Skeletal muscle satellite cell (primary cell): ENCODE measurements around the gene C17orf107.
"Not testable (repeated sequence)": the region's sequence is repeated elsewhere in the genome, so short reads cannot be mapped to it uniquely, and the experiment has no call there.

Source experiments
- H3K27me3 ChIP-seq: 2 replicates; pipeline ENCODE4 v1.7.0; 2013; ENCODE audit warnings: low read length; ENCODE audit not compliant: control insufficient read depth, insufficient read depth
- H3K36me3 ChIP-seq: 2 replicates; pipeline ENCODE4 v1.7.0; 2013; ENCODE audit warnings: mild to moderate bottlenecking, control low read depth, low read length; ENCODE audit not compliant: insufficient read depth
- H3K4me1 ChIP-seq: 2 replicates; pipeline ENCODE4 v1.7.0; 2013; ENCODE audit warnings: low read length; ENCODE audit not compliant: control insufficient read depth, insufficient read depth
- H3K4me2 ChIP-seq: 2 replicates; pipeline ENCODE4 v1.7.0; 2013; ENCODE audit warnings: mild to moderate bottlenecking, low read length
- H3K4me3 ChIP-seq: 2 replicates; pipeline ENCODE4 v1.7.0; 2013; ENCODE audit warnings: low read length
- H3K9ac ChIP-seq: 2 replicates; pipeline ENCODE4 v1.7.0; 2013; ENCODE audit warnings: mild to moderate bottlenecking, low read depth, low read length, moderate library complexity
- H3K9me3 ChIP-seq: replicated peaks from 2 replicates; pipeline ENCODE4 v1.7.0; 2013; ENCODE audit warnings: mild to moderate bottlenecking, control low read depth, low read length

C17orf107 gene

DNA sequence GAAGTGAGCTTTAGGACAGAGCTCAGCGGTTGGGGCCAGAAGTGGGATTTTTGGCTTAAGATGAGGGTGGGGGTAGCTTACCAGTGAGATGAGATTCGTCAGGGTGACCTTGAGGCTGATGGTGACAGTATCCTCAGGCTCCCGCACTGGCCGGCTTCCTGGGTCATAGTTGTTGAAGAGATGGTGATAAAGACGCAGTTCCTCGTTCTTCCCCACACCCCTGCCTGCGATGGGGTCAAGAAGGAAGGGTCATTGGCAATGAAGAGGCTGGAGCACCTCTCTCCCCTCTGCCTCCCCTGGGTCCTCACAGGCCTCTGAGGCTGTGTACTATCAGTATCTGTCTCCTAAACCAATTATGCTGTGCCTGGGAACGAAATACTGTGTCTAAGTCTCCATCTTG, 3.2 kb downstream of the C17orf107 start:
- H3K4me2 ChIP-seq = no peak overlapping the region
- no peak overlapping the region for H3K4me3 ChIP-seq
- H3K36me3 ChIP-seq = peaks cover 5% of the 10 kb centered on the region
- peaks cover 3% of the 10 kb centered on the region for H3K27me3 ChIP-seq
- H3K9me3 ChIP-seq = no peaks in the 10 kb centered on the region
- no peak overlapping the region for H3K9ac ChIP-seq
- peaks cover 14% of the 10 kb centered on the region for H3K4me1 ChIP-seq

DNA sequence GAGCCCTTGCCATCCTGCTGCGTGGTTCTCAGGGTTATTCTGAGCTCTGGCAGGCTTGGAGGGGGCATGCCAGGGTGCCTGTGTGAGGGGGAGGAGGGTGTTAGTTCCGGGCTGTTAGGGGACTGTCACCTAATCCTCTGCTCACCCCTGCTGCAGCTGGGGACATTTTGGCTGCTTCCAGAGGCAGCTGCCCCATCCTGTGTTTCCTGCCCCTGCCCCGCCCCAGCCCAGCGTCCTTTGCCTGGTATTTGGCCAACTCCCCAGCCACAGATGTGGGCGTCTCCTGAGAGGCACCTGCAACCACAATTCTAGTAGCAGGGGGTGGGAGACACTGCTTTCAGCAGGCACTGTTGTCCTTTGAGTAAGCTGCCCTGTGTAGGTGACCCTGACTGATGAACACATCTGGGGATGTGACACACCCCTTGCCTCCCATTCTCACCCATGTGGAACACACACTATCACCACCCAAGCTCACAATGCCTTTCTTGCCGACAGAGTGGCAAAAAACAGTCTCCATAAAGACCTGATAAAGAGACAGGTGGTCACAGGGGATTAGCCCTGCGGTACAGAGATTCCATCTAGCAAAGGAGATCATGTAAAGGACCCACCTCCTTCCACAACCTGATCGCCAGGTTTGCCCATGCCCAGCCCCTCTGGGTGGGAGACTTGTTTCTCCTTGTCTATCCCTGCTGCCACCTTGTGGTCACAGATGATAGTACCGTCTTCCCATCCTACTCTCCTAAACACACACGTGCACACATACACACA, 3.9 kb downstream of the C17orf107 start, which contains the start of gene CHRNE:
Gene CHRNE, minus strand, starts transcription at position 48 of the 768 bp plus-strand sequence. Its CDS starts 35 bp downstream, at position 13.
- Histone ChIP-seq H3K4me2 (peak within 1 kb of the TSS; percentile 48), H3K27me3 (peaks cover 3% of the 10 kb centered on the region), H3K4me1 (peaks cover 14% of the 10 kb centered on the region), H3K36me3 (peaks cover 5% of the 10 kb centered on the region), H3K9ac (no peak within 1 kb of the TSS), H3K4me3 (no peak within 1 kb of the TSS), H3K9me3 (no peaks in the 10 kb centered on the region)

DNA sequence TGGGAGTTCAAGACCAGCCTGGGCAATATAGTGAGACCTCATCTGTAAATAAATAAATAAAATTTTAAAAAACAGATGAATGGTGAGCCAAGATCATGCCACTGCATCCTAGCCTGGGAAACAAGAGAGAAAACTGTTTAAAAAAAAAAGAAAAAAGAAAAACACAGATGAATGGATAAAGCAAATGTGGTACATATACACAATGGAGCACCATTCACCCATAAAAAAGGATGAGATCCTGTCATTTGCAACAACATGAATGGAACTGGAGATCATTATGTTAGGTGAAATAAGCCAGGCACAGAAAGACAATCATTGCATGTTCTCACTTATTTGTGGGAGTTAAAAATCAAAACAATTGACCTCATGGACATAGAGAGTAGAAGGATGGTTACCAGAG, 7.3 kb downstream of the C17orf107 start:
- H3K9ac ChIP-seq, H3K9me3 ChIP-seq, H3K36me3 ChIP-seq, H3K27me3 ChIP-seq, H3K4me3 ChIP-seq, H3K4me2 ChIP-seq: not testable (repeated sequence)
- H3K4me1 ChIP-seq = peaks cover 22% of the 10 kb centered on the region

DNA sequence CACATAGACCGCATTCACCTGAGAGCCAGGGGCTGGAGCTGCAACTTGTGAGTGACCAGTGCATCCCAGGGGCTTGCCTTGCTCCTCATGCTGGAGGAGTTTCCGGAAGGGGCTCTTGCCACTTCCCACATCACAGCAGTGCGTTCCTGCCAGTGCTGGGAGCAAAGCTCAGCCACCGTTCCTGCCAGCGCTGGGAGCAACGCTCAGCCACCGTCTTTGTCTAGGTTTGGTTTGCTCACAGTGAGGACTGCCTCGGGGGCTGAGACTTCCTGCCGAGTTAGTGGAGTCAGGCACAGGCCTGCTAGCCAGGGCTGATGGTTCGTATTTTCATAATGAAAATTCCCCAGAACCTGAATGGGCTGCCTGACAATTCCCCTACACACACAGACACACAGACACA, 9.0 kb downstream of the C17orf107 start:
- H3K4me1 ChIP-seq = peaks cover 14% of the 10 kb centered on the region
- H3K4me3 ChIP-seq = no peak overlapping the region
- H3K36me3 ChIP-seq = no peaks in the 10 kb centered on the region
- peaks cover 3% of the 10 kb centered on the region for H3K27me3 ChIP-seq
- H3K4me2 ChIP-seq = peak overlapping the region; percentile 65
- no peaks in the 10 kb centered on the region for H3K9me3 ChIP-seq
- H3K9ac ChIP-seq = peak overlapping the region; percentile 53

DNA sequence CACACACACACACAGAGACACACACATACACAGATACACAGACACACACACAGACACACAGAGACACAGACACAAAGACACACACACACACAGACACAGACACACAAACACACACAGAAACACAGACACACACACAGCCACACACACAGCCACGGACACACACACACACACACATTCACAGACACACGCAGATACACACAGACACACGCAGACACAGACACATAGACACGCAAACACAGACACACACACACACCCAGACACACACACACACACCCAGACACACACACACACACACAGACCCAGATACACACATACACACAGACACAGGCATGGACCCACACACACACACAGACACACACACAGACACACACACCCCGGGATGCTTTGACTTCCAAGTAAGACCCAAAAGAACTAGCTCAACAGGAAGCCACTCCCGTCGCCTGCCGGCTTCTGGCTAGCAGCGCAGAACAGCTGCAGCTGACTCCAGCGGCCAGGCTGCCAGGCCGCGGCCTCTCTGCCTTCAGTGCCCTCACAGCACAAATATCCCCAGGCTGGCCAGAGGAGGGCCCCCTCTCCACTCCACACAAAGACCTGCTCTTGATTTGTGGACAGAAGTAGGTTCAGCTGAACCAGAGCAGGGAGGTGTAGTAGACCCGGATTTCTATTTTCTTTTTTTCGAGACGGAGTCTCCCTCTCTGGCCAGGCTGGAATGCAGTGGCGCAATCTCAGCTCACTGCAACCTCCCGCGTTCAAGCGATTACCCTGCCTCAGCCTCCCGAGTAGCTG, 9.6 kb downstream of the C17orf107 start:
- H3K9ac ChIP-seq = peak overlapping the region; percentile 53
- peaks cover 12% of the 10 kb centered on the region for H3K4me1 ChIP-seq
- peak overlapping the region; percentile 19 for H3K4me3 ChIP-seq
- H3K27me3 ChIP-seq = peaks cover 3% of the 10 kb centered on the region
- H3K9me3 ChIP-seq = no peaks in the 10 kb centered on the region
- H3K4me2 ChIP-seq = peak overlapping the region; percentile 65
- no peaks in the 10 kb centered on the region for H3K36me3 ChIP-seq

DNA sequence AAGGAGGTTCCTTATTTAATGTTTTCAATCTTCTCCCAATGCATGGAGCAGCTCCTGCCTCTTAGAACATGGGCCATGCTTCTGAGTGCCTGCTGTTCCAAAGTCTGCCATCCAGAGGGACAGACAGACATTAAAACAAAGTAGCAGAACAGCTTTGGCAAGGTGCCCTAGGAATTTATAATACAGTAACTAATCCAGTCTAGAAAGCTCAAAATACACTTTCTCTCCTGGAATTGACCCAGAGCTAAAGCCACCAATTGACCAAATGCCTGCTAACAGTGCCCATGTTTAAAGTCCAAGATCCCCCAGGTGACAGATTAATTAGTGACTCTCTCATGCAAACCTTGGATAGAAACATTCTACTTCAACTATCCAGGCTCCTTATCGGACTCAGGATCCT, 14.7 kb downstream of the C17orf107 start:
- Histone ChIP-seq H3K36me3 (no peaks in the 10 kb centered on the region), H3K27me3 (no peaks in the 10 kb centered on the region), H3K9me3 (no peaks in the 10 kb centered on the region), H3K4me1 (peaks cover 5% of the 10 kb centered on the region), H3K4me3 (no peak overlapping the region), H3K4me2 (no peak overlapping the region), H3K9ac (no peak overlapping the region)

DNA sequence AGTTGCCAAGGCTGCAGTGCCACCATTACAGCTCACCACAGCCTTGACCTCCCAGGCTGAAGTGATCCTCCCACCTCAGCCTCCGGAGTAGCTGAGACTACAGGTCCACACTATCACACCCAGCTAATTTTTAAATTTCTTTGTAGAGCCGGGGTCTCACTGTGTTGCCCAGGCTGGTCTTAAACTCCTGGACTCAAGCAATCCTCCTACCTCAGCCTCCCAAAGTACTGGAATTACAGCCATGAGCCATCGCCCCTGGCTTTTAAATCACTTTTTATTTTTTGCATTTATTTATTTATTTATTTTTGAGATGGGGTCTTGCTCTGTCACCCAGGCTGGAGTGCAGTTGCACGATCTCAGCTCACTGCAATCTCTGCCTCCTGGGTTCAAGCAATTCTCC, 15.2 kb downstream of the C17orf107 start:
- H3K4me1 ChIP-seq, H3K4me2 ChIP-seq, H3K36me3 ChIP-seq, H3K4me3 ChIP-seq, H3K9me3 ChIP-seq, H3K27me3 ChIP-seq, H3K9ac ChIP-seq: not testable (repeated sequence)

DNA sequence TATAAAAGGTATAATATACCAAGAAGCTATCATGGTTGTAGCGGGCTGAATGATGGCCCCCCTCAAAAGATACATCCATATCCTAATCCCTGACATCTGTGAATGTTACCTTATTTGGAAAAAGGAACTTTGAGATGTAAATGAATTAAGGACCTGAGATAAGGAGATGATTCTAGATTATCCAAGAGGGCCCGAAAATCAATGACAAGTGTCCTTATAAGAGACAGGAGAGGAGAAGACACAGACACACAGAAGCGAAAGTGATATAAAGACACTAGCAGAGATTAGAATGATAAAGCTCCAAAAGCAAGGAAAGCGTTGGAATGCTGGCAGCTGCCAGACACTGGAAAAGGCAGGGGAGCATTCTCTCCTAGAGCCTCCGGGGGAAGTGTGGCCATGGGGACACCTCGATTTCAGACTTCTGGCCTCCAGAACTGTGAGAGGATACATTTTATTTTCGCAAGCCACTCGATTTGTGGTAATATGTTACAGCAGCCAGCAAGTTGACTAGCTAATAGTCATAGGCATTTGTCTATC, 20.2 kb downstream of the C17orf107 start:
- Histone ChIP-seq H3K9ac (no peak overlapping the region), H3K27me3 (no peaks in the 10 kb centered on the region), H3K36me3 (no peaks in the 10 kb centered on the region), H3K9me3 (no peaks in the 10 kb centered on the region), H3K4me1 (peaks cover 8% of the 10 kb centered on the region), H3K4me2 (no peak overlapping the region), H3K4me3 (no peak overlapping the region)

DNA sequence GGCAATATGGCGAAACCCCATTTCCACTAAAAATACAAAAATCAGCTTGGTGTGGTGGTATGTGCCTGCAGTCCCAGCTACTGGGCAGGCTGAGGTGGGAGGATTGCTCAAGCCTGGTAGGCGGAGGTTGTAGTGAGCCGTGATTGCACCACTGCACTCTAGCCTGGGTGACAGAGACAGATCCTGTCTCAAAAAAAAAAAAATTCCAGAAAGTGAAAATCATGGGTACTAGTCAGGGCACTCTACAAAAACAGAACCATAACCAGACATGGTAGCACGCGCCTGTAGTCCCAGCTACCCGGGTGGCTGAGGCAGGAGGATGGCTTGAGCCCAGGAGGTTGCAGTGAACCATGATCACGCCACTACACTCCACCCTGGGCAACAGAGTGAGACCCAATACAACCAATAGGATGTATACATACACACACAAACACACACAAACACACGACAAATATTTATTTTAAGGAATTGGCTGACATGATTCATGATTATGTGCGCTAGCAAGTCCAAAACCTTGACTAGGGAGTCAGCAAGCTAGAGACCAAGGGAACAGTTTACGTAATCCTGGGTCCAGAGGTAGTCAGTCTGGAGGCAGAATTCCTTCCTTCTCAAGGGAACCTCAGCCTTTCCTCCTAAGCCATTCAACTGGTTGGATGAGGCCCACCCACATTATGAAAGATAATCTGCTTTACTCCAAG, 21.2 kb downstream of the C17orf107 start:
- no peaks in the 10 kb centered on the region for H3K9me3 ChIP-seq
- no peak overlapping the region for H3K9ac ChIP-seq
- no peak overlapping the region for H3K4me2 ChIP-seq
- no peaks in the 10 kb centered on the region for H3K27me3 ChIP-seq
- peaks cover 8% of the 10 kb centered on the region for H3K4me1 ChIP-seq
- no peak overlapping the region for H3K4me3 ChIP-seq
- H3K36me3 ChIP-seq = no peaks in the 10 kb centered on the region

DNA sequence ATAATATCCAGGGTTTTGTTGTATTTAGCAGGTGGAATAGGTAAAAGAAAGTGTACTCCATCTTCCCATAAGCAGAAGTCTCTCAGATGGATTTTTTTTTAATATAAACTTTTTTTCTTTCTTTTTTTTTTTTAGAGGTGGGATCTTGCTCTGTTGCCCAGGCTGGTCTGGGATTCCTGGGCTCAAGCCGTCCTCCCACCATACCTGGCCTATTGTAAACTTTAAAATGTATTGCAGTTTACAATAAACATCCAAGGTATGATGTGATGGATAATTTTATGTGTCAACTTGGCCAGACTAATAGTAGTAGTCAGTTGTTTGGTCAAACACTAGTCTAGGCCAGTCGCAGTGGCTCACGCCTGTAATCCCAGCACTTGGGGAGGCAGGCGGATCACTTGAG, 22.0 kb downstream of the C17orf107 start:
- no peaks in the 10 kb centered on the region for H3K36me3 ChIP-seq
- H3K9ac ChIP-seq = no peak overlapping the region

DNA sequence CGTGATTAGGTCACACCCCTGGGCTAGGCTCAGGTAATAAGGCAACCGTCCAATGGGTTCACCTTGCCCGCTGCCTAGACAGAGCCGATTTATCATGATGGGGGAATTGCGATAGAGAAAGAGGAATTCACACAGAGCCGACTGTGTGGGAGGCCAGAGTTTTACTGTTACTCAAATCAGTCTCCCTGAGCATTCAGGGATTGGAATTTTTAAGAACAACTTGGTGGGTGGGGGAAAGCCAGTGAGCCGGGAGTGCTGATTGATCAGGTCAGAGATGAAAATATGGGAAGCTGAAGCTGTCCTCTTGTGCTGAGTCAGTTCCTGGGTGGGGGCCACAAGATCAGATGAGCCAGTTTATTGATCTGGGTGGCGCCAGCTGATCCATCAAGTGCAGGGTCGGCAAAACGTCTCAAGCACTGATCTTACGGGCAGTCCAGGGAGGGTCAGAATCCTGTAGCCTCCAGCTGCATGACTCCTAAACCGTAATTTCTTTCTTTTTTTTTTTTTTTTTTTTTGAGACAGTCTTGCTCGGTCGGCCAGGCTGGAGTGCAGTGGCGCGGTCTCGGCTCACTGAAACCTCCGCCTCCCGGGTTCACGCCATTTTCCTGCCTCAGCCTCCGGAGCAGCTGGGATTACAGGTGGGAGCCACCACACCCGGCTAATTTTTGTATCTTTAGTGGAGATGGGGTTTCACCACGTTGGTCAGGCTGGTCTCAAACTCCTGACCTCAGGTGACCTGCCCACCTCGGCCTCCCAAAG, 27.4 kb downstream of the C17orf107 start:
- H3K9me3 ChIP-seq, H3K4me2 ChIP-seq, H3K4me3 ChIP-seq, H3K9ac ChIP-seq, H3K36me3 ChIP-seq, H3K4me1 ChIP-seq, H3K27me3 ChIP-seq: not testable (repeated sequence)

More for the DNA sequence above, 22.0 kb downstream of the C17orf107 start:
- Histone ChIP-seq H3K4me3 (no peak overlapping the region), H3K27me3 (no peaks in the 10 kb centered on the region), H3K4me1 (peaks cover 8% of the 10 kb centered on the region), H3K4me2 (no peak overlapping the region), H3K9me3 (no peaks in the 10 kb centered on the region)
